OCI-LY3 (cell line): ENCODE data around the gene EIF4G3.
"Not testable (repeated sequence)": the region's sequence is repeated elsewhere in the genome, so short reads cannot be mapped to it uniquely, and the experiment has no call there.

Experiments
- H2AFZ ChIP-seq: fragments of 200-600, 300-600 bp; shearing (Covaris generic); 2 replicates; pipeline ENCODE4 v1.6.0; 2014; ENCODE audit warnings: antibody characterized with exemption, low read depth, low read length
- H3K27ac ChIP-seq: fragments of 200-600, 300-600 bp; sonication (generic); 2 replicates; pipeline ENCODE4 v1.5.1; 2014; ENCODE audit warnings: mild to moderate bottlenecking, low read length, moderate library complexity, mixed read lengths
- H3K27me3 ChIP-seq: fragments of 200-600, 300-600 bp; sonication (generic); 2 replicates; pipeline ENCODE4 v1.6.1; 2014; ENCODE audit warnings: low read depth, low read length, mixed read lengths
- H3K36me3 ChIP-seq: fragments of 200-600, 300-600 bp; sonication (generic); replicated peaks from 2 replicates; pipeline ENCODE3; 2014; ENCODE audit warnings: low read depth, low read length, mixed read lengths
- H3K4me1 ChIP-seq: fragments of 300-600, 200-600 bp; sonication (generic); 2 replicates; pipeline ENCODE4 v1.6.1; 2014; ENCODE audit warnings: low read length, mixed read lengths
- H3K4me2 ChIP-seq: fragments of 200-600, 300-600 bp; sonication (generic); 2 replicates; pipeline ENCODE4 v1.6.1; 2014; ENCODE audit warnings: low read length, mixed read lengths
- H3K4me3 ChIP-seq: fragments of 300-600, 200-600 bp; sonication (generic); 2 replicates; pipeline ENCODE4 v1.5.1; 2014; ENCODE audit warnings: antibody characterized with exemption, mild to moderate bottlenecking, low read length, moderate library complexity
- H3K79me2 ChIP-seq: fragments of 300-600, 200-600 bp; shearing (Covaris generic); 2 replicates; pipeline ENCODE4 v1.6.1; 2014; ENCODE audit warnings: mild to moderate bottlenecking, low read length, mixed read lengths
- H3K9ac ChIP-seq: fragments of 300-600, 200-600 bp; shearing (Covaris generic); 2 replicates; pipeline ENCODE4 v1.6.0; 2014; ENCODE audit warnings: mild to moderate bottlenecking, low read length, moderate library complexity
- H3K9me3 ChIP-seq: fragments of 200-600, 300-600 bp; shearing (Covaris generic); 2 replicates; pipeline ENCODE4 v1.6.1; 2014; ENCODE audit warnings: low read length, mixed read lengths; ENCODE audit not compliant: insufficient read depth
- H4K20me1 ChIP-seq: fragments of 200-600, 300-600 bp; sonication (generic); 2 replicates; pipeline ENCODE4 v1.6.1; 2016; ENCODE audit warnings: low read length, mixed read lengths; ENCODE audit not compliant: insufficient read depth
- EZH2phosphoT487 ChIP-seq: fragments of 200-600 bp; shearing (Covaris generic); IDR thresholded peaks from 2 replicates; pipeline ENCODE4 v1.6.1; 2018; ENCODE audit warnings: antibody characterized with exemption, mixed run types, low read depth
- TF ChIP-seq, protein P1 (sequence below): fragments of 200-600, 300-600 bp; sonication (generic); IDR thresholded peaks from 2 replicates; pipeline ENCODE4 v1.5.1; 2014; ENCODE audit warnings: antibody characterized with exemption, low read length, low read depth

Gene EIF4G3

GRCh38 chr1:21027805-21028204 is 148.9 kb downstream of the EIF4G3 start:
- no peaks in the 10 kb centered on the region for H3K27me3 ChIP-seq
- no peaks in the 10 kb centered on the region for H3K36me3 ChIP-seq
- TF ChIP-seq EZH2phosphoT487: no peak
- TF ChIP-seq, protein P1, sequence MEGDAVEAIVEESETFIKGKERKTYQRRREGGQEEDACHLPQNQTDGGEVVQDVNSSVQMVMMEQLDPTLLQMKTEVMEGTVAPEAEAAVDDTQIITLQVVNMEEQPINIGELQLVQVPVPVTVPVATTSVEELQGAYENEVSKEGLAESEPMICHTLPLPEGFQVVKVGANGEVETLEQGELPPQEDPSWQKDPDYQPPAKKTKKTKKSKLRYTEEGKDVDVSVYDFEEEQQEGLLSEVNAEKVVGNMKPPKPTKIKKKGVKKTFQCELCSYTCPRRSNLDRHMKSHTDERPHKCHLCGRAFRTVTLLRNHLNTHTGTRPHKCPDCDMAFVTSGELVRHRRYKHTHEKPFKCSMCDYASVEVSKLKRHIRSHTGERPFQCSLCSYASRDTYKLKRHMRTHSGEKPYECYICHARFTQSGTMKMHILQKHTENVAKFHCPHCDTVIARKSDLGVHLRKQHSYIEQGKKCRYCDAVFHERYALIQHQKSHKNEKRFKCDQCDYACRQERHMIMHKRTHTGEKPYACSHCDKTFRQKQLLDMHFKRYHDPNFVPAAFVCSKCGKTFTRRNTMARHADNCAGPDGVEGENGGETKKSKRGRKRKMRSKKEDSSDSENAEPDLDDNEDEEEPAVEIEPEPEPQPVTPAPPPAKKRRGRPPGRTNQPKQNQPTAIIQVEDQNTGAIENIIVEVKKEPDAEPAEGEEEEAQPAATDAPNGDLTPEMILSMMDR: no peak
- no peaks in the 10 kb centered on the region for H4K20me1 ChIP-seq
- no peak overlapping the region for H3K4me3 ChIP-seq
- no peak overlapping the region for H3K27ac ChIP-seq
- H3K4me2 ChIP-seq: no peak overlapping the region
- H3K9ac ChIP-seq: no peak overlapping the region
- H3K79me2 ChIP-seq: no peaks in the 10 kb centered on the region
- H3K9me3 ChIP-seq: no peaks in the 10 kb centered on the region
- H3K4me1 ChIP-seq: peaks cover under 1% of the 10 kb centered on the region
- H2AFZ ChIP-seq: no peak overlapping the region

- no peak for TF ChIP-seq EZH2phosphoT487
- TF ChIP-seq, protein P1: no peak
- Histone ChIP-seq H3K4me3 (no peak overlapping the region), H4K20me1 (no peaks in the 10 kb centered on the region), H3K36me3 (no peaks in the 10 kb centered on the region), H2AFZ (no peak overlapping the region), H3K4me2 (no peak overlapping the region), H3K9me3 (no peaks in the 10 kb centered on the region), H3K27ac (no peak overlapping the region), H3K9ac (no peak overlapping the region), H3K27me3 (no peaks in the 10 kb centered on the region), H3K79me2 (no peaks in the 10 kb centered on the region; the same call in 1 of the 2 replicates), H3K4me1 (peaks cover 11% of the 10 kb centered on the region)
Observed at GRCh38 chr1:21024918-21025317, 151.8 kb downstream of the EIF4G3 start.

DNA sequence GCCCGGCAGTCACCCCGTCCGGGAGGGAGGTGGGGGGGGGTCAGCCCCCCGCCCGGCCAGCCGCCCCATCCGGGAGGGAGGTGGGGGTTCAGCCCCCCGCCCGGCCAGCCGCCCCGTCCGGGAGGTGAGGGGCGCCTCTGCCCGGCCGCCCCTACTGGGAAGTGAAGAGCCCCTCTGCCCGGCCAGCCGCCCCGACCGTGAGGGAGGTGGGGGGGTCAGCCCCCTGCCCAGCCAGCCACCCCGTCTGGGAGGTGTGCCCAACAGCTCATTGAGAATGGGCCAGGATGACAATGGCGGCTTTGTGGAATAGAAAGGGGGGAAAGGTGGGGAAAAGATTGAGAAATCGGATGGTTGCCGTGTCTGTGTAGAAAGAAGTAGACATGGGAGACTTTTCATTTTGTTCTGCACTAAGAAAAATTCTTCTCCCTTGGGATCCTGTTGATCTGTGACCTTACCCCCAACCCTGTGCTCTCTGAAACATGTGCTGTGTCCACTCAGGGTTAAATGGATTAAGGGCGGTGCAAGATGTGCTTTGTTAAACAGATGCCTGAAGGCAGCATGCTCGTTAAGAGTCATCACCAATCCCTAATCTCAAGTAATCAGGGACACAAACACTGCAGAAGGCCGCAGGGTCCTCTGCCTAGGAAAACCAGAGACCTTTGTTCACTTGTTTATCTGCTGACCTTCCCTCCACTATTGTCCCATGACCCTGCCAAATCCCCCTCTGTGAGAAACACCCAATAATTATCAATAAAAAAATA is 152.4 kb downstream of the EIF4G3 start:
- H3K4me1 ChIP-seq: peaks cover 11% of the 10 kb centered on the region
- not testable (repeated sequence) for H3K27ac ChIP-seq, H3K9me3 ChIP-seq, H3K36me3 ChIP-seq, H2AFZ ChIP-seq, H3K4me2 ChIP-seq, H3K9ac ChIP-seq, H3K27me3 ChIP-seq, H4K20me1 ChIP-seq, H3K4me3 ChIP-seq, H3K79me2 ChIP-seq

- Histone ChIP-seq H3K27ac (peak overlapping the region; percentile 38; the same call in 1 of the 2 replicates), H3K9ac (no peak overlapping the region), H3K9me3 (no peaks in the 10 kb centered on the region), H3K4me1 (peaks cover 11% of the 10 kb centered on the region), H4K20me1 (no peaks in the 10 kb centered on the region), H3K4me2 (peak overlapping the region; percentile 41), H3K79me2 (no peaks in the 10 kb centered on the region; the same call in 1 of the 2 replicates), H3K27me3 (no peaks in the 10 kb centered on the region), H3K4me3 (no peak overlapping the region), H3K36me3 (no peaks in the 10 kb centered on the region), H2AFZ (no peak overlapping the region)
- TF ChIP-seq, protein P1: no peak
- no peak for TF ChIP-seq EZH2phosphoT487
Observed at GRCh38 chr1:21022279-21023040, 154.2 kb downstream of the EIF4G3 start.
